Activated T-cell treated with anti-CD3 and anti-CD28 coated beads for 1 hour (primary cell): ENCODE results near the gene GAS7.

Experiments used
- DNase-seq: peaks from one replicate; pipeline ENCODE4 v3.0.0-alpha.2; 2020; ENCODE audit warnings: low read depth

Gene GAS7

DNA sequence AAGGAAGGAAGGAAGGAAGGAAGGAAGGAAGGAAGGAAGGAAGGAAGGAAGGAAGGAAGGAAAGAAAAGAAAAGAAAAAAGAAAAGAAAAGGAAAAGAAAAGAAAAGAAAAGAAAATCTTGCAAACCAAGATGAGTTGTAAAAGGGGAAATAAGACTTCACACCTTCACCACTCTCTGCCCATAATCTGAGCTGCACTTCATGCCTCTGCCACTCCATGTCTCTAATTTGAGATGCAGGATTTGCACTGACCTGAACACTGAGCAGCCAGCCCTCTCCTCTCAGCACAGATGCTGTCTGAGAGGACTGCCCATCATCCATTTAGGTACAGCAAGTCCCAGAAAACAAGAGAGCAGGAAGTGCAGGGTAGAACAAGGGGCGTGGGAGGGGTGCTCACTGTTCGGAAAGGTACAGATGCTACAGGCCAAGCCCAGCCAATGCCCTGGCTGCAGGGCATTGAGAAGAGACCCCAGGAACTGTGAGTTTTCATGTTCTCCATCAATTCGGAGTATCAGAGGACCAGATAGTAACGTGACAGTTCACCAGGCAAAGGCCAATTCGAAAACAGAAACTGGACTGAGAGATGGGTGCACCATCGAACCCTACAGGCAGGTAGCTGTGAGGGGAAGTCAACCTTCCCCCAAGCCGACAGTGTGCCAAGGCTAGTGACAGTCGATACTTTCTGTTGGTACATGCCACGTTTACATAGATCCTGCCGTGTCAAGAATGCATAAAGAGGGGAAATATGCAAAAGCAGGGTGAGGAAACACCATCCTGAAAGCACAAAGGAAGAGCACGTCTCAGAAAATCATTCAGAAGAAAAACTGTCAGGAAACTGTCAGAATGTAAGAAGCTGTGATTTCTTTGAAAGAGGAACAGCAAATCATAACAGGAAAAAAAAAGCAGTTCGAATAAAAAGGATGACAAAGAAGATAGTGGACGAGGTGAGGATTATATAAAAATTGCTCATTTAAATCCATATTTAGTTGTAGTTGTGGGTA, 151.3 kb downstream of the GAS7 start:
- DNase-seq = no peak

DNA sequence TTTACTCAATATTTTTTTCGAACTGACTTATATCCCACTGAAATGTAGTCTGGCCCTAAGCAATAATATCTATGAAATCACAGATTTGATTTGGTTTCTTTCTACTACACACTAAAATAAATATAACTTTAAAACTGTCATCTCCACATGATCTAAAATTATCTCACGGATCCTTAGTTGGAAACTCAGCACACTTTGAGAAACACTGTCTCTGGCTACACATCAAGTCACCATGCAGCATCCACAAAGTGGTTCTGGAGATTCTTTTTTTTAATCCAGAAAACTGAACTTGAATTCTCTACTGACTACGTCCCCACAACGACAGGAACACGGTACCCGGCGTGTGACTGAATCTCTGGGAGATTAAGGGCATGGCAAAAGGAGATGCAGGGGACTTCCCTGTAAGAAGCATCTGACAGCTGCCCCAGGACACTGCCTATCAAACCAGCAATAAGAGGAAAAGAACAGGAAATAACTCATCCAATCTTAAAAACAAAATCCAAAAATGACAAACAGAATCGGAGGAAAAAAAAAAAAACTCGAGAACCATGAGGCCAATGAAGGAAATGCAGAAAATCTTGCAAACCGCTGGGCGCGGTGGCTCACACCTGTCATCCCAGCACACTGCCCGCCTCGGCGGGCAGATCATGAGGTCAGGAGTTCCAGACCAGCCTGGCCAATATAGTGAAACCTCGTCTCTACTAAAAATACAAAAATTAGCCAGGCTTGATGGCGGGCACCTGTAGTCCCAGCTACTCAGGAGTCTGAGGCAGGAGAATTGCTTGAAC, 152.3 kb downstream of the GAS7 start:
- DNase-seq = no peak

DNA sequence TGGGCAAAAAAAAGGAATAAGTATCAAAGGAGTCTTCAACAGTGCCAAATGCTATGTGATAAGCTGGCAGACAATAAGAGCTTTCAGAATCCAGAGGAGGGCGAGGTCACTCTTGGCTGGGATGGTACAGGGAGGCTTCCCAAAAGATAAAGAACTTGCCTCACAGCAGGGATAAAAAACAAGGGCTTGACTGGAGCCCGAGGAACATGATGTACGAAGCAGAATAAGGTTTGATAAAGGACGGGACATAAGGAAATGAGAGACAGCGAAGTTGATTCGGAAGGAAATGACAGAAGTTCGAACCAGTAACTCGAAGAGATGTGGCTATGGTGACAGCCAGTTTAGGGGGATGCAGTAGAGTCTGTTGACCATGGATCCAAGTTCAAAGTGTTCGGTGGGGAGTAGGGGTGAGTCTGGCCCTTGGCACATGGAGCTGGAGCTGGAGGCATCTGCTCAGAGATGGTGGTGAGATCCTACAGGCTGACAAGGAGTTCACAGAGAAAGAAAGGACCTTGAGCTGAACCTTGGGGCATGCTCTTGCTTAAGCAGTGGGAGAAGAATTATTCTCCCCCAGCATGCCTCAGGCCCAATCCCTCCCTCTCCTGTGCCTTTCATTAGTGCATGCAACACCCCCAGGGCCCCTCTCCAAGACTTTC, 155.7 kb downstream of the GAS7 start:
- DNase-seq = no peak

DNA sequence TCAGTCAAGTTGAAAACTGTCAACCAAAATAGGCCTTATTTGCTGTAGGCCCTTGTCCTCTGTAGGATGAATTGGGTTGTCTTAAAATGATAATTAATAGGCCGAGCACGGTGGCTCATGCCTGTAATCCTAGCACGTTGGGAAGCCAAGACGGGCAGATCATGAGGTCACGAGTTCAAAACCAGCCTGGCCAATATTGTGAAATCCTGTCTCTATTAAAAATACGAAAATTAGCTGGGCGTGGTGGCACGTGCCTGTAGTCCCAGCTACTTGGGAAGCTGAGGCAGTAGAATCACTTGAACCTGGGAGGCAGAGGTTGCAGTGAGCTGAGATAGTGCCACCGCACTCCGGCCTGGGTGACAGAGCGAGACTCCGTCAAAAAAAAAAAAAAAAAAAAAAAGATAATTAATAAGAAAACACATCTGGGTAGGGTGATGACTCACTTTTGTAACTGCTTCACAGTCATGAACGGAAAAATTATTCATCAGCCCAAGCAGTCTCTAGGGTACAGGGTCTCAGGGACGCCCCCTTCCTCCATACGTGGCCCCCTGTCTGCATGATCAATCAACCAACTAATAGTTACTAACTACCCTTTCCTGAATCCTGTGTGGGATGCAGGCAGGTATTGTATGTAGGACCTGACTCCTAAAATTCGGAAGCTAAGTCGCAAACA, 156.4 kb downstream of the GAS7 start:
- no peak for DNase-seq

DNA sequence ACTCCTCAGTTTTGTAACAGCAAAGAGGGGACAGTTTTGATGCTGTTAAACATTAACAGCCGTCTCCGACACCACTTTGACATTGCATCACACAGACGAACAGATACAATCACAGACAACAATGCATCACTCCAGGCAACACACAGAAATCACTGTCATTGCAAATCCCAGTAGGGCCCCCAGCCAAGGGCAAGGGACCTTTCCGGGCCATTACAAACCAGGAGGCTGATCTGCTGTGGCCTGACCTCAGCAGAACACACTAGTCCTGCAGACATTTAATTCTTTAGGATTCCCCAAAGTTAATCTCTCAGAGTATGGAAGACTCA, 157.2 kb downstream of the GAS7 start:
- DNase-seq = no peak

DNA sequence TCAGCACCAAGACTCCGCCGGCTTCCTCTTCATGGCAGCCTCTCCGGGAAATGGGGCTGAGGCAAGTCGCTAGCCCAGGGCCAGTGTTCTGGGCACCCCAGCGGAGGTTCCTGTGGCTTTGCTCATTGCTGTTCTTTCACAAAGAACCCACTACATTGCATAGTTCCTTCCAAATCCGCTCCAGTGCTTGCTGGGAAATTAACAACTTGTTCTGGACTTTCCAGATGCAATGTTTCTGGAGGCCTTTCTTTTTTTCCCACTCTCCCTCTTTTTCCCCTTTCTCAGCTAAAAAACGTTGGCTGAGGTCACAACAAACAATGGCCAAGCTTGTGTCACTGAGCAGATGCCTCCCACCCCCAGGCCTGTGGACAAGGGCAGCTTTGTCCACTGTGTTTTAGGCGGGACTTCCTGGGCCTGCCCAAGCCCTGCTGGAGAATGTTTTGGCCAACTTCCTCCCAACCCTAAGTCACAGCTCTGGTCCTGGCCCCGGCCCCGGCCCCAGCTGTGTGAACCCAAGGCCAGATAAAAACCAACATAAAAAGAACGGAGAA, 161.8 kb downstream of the GAS7 start:
- no peak for DNase-seq

DNA sequence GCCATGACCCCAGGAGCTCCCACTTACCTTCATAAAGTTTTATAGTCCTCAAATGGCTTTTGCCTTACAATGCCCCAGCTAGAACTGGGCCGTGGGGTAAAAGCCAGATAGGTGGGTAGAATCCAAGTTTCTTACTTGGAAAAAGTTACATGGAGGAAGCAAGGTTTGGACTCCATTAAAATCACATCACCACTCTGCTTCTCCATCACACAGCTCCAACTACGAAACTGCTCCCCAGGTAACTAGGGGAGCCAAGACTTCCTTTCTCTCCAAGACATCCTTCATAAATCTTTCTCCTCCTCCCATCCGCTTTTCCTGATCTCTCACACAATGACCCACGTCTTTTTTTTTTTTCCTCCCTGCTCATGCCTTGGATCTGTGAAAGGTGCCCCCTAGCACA, 162.5 kb downstream of the GAS7 start:
- DNase-seq = no peak

DNA sequence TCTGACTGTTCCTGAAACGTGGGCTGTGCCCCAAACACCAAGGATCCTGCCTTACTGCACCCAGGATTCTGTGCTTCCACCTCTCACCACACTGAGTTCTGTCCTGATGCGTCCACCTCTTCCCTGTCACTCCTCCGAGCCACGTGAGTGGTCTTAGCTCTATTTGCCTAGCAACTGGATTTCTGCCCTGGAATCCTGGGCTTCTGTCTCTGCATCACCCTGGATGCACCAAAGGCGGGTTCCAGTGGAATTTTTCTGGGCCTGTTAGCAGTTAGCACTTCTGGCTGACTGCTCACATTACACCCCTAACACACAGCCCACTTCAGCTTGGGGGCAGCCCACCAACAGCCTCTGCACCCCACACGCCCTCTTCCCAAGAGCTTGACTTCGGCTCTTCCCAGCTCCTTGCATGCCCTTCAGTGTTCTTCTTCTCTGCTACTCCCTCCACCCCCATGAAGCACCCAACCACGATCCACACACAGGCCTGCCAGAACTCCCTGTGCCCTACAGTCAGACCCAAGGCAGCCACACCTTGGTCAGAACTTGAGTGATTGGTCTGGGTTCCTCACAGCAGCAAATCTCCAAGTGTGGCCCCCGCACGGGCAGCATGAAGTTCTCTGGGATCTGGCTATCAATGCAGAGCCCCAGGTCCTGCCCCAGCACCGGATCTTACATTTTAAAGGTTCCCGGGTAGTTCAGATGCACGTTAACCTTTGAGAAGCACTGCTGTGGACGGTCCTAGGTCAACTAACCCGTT, 163.5 kb downstream of the GAS7 start:
- no peak for DNase-seq

DNA sequence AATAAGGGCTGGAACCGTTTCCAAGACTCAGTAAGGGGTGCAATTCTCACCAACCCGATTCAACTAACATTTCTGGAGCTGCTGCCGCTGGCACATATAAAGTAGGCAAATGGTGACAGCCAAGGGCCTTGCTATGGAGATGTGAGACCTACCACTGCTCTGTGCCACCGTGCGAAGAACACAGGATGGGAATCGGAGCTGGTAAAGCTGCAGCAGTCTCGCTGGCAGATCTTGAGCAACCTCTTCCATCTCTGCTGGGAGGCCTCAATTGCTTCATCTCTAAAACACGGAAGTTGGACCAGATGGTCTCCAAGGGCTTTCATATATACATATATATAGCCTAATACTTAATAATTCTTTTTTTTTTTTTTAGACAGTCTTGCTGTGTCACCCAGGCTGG, 164.4 kb downstream of the GAS7 start:
- no peak for DNase-seq

DNA sequence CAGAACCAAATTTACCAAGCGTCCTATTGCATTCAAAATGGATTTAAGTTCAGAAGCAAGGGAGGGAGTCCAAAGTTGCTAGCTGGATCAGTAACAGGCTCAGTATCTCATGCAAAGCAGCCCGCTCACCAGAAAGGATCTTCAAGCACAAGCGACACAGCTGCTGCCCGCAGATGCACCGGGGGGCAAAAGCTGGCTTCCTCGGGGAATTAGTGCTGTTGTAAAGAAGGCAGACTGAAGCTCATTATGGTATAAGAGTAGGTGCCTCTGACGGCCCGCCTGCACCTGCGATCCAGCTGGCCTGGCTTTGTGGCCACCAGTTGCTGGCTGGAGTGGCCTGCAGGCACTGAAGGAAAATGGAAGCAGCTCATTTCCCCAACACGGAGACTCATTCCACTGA, 165.0 kb downstream of the GAS7 start:
- DNase-seq = no peak

DNA sequence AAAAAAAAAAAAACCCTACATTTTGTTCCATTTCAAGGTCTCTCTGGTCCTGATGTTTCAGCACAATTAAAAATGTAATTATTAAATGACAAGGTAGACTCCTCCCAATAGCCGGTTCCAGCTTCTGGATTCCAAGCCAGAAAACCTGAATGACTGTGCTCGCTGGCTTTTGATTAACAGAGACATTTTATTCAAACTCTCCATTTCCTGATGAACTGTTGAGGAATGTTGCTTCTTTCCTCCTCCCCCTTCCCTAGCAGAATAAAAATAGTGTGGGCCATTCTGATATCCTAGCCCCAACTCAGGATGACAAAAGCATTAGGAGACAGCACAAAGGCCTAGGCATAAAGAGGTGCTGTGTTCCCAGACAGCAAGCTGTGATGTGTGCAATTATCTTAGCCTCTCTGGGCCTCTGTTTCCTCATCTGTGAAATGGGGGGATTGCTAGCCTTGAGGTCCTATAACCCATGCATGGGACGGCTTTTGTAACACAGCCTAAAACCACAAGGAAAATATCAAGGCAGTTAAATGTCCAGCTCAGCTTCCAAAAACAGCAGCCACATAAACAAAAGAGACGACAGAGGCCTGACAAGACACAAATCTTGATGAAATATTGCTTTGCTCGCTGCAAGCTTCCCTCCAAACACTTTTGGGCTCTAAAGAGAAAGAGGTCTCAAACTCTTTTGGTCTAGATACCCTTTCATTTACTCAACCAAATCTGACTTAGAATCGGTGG, 166.1 kb downstream of the GAS7 start:
- DNase-seq = no peak

DNA sequence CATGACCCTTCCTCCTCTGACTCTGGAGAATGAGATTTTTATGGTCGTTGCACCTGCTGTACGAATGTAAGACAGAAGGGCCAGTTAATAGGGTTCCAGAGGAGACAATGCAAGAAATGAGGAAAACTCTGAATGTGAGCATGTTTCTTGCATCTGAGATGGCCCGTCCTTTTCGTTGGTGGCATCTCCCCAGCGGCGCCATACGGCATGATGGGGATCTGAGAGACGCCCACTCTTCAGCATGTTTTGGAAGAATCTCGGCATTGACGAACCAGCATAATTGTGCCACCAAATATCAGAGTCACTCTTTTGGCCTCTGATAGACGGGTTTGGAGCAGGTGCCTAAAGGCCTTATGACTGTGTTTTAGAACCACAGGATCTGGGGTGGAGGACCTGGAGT, 166.8 kb downstream of the GAS7 start:
- no peak for DNase-seq

DNA sequence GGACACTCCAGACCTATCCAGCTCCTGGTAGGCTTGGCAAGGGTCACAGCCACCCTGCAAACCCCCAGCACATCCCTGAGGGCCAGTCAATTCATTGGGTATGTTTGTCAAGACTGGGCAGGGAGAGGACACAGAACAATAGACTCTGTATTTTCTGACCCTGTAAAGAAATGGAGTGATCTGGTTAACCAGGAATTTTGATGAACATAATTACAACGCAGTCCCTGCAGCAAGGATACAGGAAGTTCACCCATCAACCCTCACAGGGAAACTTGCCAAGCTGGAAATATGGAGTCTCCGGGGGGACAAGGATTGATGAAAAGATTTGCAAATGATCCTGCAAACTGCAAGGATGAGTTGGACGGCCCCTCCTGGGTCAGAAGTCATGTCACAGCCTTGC, 167.3 kb downstream of the GAS7 start:
- no peak for DNase-seq

DNA sequence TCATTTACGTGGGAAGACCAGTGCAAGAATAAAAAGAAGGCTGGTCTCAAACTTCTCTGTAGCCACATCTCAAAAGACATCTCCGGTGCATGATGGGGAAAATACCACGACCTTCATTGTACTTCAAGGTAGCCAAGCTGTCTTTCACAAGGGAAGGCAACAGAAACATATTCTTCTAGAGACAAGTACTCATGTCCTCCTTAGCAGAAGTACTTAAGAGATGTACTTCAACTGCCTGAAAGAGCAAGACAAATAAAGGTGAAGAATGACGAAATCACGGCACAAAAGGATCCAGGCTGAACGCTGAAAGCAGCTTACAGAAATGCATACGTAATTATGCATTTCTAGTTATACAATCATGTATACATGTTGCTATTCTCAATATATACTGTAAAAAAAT, 169.3 kb downstream of the GAS7 start:
- DNase-seq = no peak

DNA sequence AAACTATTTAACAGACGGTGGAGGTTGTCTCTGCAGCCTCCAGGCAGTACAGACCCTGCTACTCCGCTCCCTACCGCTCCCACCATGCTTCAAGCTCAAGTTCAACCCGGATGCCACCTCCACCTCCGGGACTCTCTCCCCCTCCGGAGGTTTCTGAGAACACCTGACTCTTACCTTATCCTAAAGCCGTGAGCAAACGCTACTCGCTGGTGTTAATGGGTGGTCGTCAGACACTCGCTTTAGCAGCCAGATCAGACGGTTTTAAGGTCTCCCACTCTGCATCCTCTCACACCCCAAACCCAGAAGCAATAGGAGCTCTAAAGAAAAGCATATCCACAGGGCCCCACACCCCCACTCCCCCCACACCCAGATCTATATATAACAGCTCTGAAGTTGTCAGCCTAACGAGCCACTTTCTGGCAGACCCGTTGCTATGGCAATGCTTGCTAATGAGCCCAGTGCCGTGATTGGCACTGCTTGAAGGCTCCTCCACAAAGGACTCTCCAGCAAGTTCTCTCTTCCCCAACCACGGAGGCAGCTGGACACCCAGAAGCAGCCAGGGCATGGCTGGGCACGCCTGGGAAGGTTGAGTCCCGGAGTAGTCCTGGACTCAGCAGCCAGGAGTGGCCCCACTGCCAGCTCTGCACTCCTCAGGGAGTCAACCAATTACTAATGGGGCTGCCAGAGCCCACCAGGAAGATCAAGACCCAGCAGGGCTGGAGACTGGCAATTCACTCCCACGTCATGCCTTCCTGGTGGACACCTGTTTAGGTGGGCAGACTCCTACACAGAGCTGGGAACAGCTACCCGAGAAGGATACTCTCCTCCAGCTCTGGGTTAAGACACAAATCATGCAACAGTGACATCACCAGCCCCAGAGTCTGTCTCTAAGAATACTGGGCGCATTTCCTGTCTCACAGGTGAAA, 172.2 kb downstream of the GAS7 start:
- no peak for DNase-seq

DNA sequence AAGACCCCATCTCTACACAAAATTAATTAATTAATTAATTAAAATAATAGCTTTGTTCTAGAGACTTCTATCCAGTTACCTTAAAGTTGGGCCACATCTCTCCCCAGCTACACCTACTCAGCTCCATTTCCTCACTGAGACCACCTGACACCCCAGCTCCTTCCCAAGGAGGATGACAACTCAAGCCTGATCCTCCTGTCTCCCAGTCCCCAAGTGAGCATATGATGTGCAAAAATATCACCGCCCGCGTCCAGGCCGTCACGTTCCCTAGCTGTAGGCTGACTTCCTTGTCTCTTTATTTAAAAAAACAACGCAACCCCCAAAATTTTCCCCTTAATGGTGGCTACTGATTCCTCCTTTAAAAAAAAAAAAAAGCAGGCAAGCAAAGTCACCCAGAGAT, 173.2 kb downstream of the GAS7 start:
- DNase-seq = no peak

DNA sequence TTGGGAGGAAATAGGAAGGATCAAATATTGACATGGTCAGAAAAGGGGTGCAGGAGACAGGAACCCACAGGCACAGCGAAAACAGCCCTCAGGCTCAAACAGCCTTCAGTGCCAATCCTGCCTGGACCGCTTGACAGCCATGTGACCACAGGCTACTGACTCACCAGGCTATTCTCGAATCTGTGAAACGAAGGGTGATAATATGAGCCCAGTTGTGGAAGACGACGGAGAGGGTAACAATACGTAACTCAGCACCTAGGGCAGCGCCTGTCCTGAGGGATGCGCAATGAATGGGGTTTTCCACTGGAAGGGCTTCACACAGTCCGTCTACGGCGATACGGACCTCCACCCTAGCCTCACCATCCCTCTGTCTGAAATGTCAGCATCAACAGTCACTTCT, 176.0 kb downstream of the GAS7 start:
- no peak for DNase-seq

DNA sequence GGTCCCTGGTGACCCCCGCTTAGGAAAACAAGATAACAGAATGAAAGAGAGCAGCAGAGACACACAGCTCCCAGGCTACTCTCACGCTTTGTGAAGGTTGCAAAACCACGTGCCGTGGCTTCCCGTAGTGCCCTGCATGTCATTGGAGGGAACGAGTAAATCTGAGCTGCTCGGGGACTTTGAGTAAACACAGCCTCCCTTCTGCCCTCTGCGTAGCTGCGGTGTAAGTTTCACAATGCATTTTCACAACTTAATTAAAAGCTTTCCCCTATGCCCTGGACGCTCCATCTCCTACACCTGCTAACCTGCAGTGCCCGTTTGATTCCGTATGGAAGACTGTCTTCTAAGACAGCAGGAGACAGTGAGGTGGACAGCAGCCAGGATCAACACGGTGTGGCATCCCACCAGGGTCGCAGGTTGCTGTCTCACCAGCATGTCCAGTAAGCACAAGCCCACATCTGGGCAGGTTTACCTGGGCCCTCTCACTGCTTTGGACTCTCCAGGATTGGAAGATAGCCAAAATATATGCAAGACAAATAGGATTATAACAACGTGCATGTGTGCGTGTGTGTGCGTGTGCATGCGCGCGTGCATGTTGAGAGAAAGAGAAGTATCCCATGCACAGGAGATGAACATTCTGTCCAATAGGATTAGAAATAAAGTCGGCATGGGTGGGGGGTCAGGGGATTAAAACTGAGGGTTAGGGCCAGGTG, 177.0 kb downstream of the GAS7 start:
- no peak for DNase-seq

DNA sequence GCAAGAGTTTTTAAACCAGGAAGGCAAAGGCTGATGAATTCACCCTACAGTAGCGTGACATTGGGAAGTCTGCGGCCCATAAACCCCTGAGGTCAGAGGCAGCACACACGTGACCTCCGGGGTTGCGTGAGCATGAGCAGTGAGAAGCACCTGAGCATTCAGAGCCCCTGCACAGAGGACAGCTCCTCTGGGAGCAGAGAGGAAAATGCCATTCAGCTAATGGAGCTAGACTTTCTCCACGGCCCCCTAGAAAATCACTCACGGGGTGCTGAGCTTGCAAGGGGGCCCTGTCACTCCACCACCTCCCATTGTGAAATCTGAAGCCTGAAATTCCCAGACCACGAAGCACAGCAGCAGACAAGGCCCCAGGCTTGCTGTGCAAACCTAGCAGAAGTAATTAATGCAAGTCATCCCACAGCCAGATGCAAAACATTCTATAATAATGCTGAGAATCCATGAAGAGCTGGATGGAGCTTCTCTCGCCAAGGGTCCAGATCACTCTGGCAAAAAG, 178.4 kb downstream of the GAS7 start:
- no peak for DNase-seq
